ENCODE measurements around the gene DNAJC18.

DNAJC18 gene

DNA sequence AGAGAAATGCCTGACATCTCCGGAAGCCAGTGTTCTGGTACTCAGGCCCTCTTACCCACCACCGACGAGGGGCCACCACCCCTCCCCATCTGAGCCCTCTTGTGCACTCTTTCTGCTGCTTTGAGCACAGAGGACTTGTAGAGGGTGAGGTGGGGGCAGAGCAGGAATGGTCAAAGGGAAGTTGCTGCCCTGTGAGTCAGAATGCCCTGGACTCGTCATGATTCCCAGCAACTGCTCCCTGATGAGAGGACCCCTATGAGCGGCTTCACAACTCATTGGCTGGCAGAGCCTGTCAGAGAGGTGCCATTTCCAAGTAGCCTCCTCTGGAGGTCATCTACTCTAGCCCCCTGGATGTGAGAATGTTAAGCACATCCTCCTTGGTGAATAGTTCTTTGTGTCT is 22.4 kb upstream of the DNAJC18 start:
- Histone ChIP-seq H4K20me1 (ENCODE audit: insufficient read depth, low read length, poor library complexity, severe bottlenecking) (no peaks in the 10 kb centered on the region), H3K4me3 (ENCODE audit: low read length, poor library complexity, severe bottlenecking) (no peak overlapping the region), H3K79me2 (ENCODE audit: insufficient read depth, low read length) (no peaks in the 10 kb centered on the region), H3K36me3 (ENCODE audit: insufficient read depth, low read length) (no peaks in the 10 kb centered on the region), H3K9me3 (ENCODE audit: insufficient read depth, low read depth, low read length) (no peaks in the 10 kb centered on the region), H3K27me3 (ENCODE audit: insufficient read depth, low read length, poor library complexity, severe bottlenecking) (no peaks in the 10 kb centered on the region), H3K9me2 (replicated peaks; ENCODE audit: low read depth, low read length) (no peaks in the 10 kb centered on the region), H2AFZ (ENCODE audit: low read length) (no peak overlapping the region), H3K4me1 (ENCODE audit: insufficient read depth, low read length, poor library complexity, severe bottlenecking) (peaks cover 25% of the 10 kb centered on the region), H3K4me2 (ENCODE audit: low read depth, low read length, poor library complexity, severe bottlenecking) (no peak overlapping the region), H3F3A (ENCODE audit: low read depth) (no peaks in the 10 kb centered on the region), H3K9ac (ENCODE audit: low read depth, low read length, poor library complexity, severe bottlenecking) (no peak overlapping the region)
- TF ChIP-seq EZH2phosphoT487 (IDR thresholded peaks at IDR 0.05; ENCODE audit: borderline replicate concordance), result no peak
- TF ChIP-seq, protein P1, sequence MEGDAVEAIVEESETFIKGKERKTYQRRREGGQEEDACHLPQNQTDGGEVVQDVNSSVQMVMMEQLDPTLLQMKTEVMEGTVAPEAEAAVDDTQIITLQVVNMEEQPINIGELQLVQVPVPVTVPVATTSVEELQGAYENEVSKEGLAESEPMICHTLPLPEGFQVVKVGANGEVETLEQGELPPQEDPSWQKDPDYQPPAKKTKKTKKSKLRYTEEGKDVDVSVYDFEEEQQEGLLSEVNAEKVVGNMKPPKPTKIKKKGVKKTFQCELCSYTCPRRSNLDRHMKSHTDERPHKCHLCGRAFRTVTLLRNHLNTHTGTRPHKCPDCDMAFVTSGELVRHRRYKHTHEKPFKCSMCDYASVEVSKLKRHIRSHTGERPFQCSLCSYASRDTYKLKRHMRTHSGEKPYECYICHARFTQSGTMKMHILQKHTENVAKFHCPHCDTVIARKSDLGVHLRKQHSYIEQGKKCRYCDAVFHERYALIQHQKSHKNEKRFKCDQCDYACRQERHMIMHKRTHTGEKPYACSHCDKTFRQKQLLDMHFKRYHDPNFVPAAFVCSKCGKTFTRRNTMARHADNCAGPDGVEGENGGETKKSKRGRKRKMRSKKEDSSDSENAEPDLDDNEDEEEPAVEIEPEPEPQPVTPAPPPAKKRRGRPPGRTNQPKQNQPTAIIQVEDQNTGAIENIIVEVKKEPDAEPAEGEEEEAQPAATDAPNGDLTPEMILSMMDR (conservative IDR thresholded peaks at IDR 0.05; ENCODE audit: low read length), result no peak

DNA sequence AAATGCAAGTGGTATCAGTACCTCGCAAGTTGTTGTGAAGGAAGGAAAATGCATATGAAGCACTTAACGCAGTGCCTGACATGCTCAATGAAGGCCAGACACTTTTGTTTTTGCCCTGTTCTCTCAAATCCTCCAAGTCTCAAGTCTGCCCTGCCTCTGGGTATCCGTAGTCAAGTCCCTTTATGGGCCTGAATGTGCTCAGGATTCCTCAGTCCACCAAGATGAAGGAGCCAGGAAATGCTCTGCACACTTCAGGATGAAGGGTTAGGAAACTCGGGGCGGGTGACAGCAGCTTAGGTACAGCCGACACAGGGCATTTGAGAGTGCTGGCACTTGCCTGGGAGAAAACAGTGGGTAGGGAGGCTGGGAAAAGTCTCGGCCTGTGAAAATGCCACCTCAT is 21.9 kb upstream of the DNAJC18 start:
- Histone ChIP-seq H3K36me3 (ENCODE audit: insufficient read depth, low read length) (no peaks in the 10 kb centered on the region), H3K9me3 (ENCODE audit: insufficient read depth, low read depth, low read length) (no peaks in the 10 kb centered on the region), H3K4me3 (ENCODE audit: low read length, poor library complexity, severe bottlenecking) (no peak overlapping the region), H3K4me1 (ENCODE audit: insufficient read depth, low read length, poor library complexity, severe bottlenecking) (peaks cover 25% of the 10 kb centered on the region), H3K79me2 (ENCODE audit: insufficient read depth, low read length) (no peaks in the 10 kb centered on the region), H2AFZ (ENCODE audit: low read length) (no peak overlapping the region), H4K20me1 (ENCODE audit: insufficient read depth, low read length, poor library complexity, severe bottlenecking) (no peaks in the 10 kb centered on the region), H3K9me2 (replicated peaks; ENCODE audit: low read depth, low read length) (no peaks in the 10 kb centered on the region), H3K9ac (ENCODE audit: low read depth, low read length, poor library complexity, severe bottlenecking) (no peak overlapping the region), H3K4me2 (ENCODE audit: low read depth, low read length, poor library complexity, severe bottlenecking) (no peak overlapping the region), H3F3A (ENCODE audit: low read depth) (no peaks in the 10 kb centered on the region), H3K27me3 (ENCODE audit: insufficient read depth, low read length, poor library complexity, severe bottlenecking) (no peaks in the 10 kb centered on the region)
- TF ChIP-seq EZH2phosphoT487 (IDR thresholded peaks at IDR 0.05; ENCODE audit: borderline replicate concordance), result no peak
- TF ChIP-seq, protein P1 (conservative IDR thresholded peaks at IDR 0.05; ENCODE audit: low read length), result no peak

DNA sequence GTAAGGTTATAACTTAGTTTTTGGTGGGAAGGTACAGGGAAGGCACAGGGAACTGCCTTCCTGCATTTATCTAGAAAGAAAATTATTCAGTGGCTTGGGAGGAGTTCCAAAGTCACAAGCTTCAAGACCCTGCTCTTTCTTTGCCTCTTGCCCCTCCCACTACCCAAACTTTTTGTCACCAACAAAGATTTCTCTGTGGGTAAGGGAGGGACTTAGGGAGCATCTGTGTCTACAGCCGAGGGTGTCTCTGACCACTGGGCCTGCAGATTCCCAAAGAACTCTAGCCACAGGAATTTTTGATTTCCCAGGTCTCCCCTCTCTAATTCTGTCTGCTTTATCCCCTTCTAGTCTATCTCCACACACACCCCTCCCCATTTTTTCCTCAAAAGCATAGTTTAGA is 21.1 kb upstream of the DNAJC18 start:
- Histone ChIP-seq H3F3A (ENCODE audit: low read depth) (no peaks in the 10 kb centered on the region), H3K4me3 (ENCODE audit: low read length, poor library complexity, severe bottlenecking) (no peak overlapping the region), H3K79me2 (ENCODE audit: insufficient read depth, low read length) (no peaks in the 10 kb centered on the region), H3K9me3 (ENCODE audit: insufficient read depth, low read depth, low read length) (no peaks in the 10 kb centered on the region), H3K9me2 (replicated peaks; ENCODE audit: low read depth, low read length) (no peaks in the 10 kb centered on the region), H3K4me1 (ENCODE audit: insufficient read depth, low read length, poor library complexity, severe bottlenecking) (peaks cover 25% of the 10 kb centered on the region), H3K27me3 (ENCODE audit: insufficient read depth, low read length, poor library complexity, severe bottlenecking) (no peaks in the 10 kb centered on the region), H4K20me1 (ENCODE audit: insufficient read depth, low read length, poor library complexity, severe bottlenecking) (no peaks in the 10 kb centered on the region), H3K36me3 (ENCODE audit: insufficient read depth, low read length) (no peaks in the 10 kb centered on the region), H3K4me2 (ENCODE audit: low read depth, low read length, poor library complexity, severe bottlenecking) (no peak overlapping the region), H2AFZ (ENCODE audit: low read length) (no peak overlapping the region), H3K9ac (ENCODE audit: low read depth, low read length, poor library complexity, severe bottlenecking) (no peak overlapping the region)
- TF ChIP-seq, protein P1 (conservative IDR thresholded peaks at IDR 0.05; ENCODE audit: low read length), result no peak
- TF ChIP-seq EZH2phosphoT487 (IDR thresholded peaks at IDR 0.05; ENCODE audit: borderline replicate concordance), result no peak
